ENCODE results near the gene RXFP2.

The RXFP2 gene

DNA sequence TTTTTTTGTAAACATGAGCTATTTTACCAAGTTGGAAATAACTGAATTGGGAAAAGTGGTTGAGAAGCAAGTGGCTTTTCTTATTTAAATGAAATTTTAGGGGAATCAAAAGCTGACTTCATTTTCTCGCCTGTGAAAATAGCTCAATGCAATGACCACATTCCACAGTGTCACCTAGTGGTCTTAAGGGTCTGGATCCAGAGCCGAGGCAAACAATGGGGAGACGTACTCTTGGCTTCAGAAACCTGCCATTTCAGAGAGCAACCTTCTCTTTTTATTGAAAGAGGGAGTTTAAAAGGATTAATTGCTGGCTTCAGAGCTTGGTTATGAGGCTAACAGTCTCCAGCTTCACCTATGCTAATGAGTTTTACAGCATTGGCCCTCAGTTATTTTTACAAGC, 39.7 kb upstream of the RXFP2 start (continued):
- TF ChIP-seq, protein P1, sequence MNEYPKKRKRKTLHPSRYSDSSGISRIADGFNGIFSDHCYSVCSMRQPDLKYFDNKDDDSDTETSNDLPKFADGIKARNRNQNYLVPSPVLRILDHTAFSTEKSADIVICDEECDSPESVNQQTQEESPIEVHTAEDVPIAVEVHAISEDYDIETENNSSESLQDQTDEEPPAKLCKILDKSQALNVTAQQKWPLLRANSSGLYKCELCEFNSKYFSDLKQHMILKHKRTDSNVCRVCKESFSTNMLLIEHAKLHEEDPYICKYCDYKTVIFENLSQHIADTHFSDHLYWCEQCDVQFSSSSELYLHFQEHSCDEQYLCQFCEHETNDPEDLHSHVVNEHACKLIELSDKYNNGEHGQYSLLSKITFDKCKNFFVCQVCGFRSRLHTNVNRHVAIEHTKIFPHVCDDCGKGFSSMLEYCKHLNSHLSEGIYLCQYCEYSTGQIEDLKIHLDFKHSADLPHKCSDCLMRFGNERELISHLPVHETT (tag by site-specific recombination; IDR thresholded peaks at IDR 0.05): no peak
- TF ChIP-seq ZFHX2 (tag by site-specific recombination; conservative IDR thresholded peaks at IDR 0.05) (no peak), ZBTB48 (tag by site-specific recombination; IDR thresholded peaks at IDR 0.05) (no peak), ZNF214 (tag by site-specific recombination; IDR thresholded peaks at IDR 0.05; ENCODE audit: borderline replicate concordance) (no peak), REPIN1 (tag by site-specific recombination; IDR thresholded peaks at IDR 0.05; ENCODE audit: low read depth) (no peak), ZNF23 (tag by site-specific recombination; IDR thresholded peaks at IDR 0.05; ENCODE audit: borderline replicate concordance) (no peak)

- CTCF ChIA-PET: interaction anchor here (0.6 kb wide), 1 partner anchor 9 kb away, joined by 3 read pairs; no protein-coding TSS in a partner anchor
- no peaks in the 10 kb centered on the region for H3K4me1 ChIP-seq (ENCODE audit: control insufficient read depth, insufficient read depth, low read length)
- no peak overlapping the region for H3K4me3 ChIP-seq (ENCODE audit: low read depth, low read length)
- POLR2A ChIA-PET: no interaction called here
- no peaks in the 10 kb centered on the region for H3K9me3 ChIP-seq (ENCODE audit: control insufficient read depth, insufficient read depth, low read depth, low read length)
- H3K27ac ChIP-seq (ENCODE audit: extremely low read depth, low read depth, low read length): no peak overlapping the region
- TF ChIP-seq ZNF112 (tag by site-specific recombination; IDR thresholded peaks at IDR 0.05): no peak
- TF ChIP-seq ZNF280D (tag by site-specific recombination; IDR thresholded peaks at IDR 0.05): no peak
- no peak for TF ChIP-seq ZNF266 (tag by site-specific recombination; IDR thresholded peaks at IDR 0.05; ENCODE audit: low read depth)
- TF ChIP-seq, protein P2, sequence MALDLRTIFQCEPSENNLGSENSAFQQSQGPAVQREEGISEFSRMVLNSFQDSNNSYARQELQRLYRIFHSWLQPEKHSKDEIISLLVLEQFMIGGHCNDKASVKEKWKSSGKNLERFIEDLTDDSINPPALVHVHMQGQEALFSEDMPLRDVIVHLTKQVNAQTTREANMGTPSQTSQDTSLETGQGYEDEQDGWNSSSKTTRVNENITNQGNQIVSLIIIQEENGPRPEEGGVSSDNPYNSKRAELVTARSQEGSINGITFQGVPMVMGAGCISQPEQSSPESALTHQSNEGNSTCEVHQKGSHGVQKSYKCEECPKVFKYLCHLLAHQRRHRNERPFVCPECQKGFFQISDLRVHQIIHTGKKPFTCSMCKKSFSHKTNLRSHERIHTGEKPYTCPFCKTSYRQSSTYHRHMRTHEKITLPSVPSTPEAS (tag by site-specific recombination; IDR thresholded peaks at IDR 0.05): no peak
- TF ChIP-seq ZFP37 (tag by site-specific recombination; IDR thresholded peaks at IDR 0.05): no peak
- TF ChIP-seq ZNF623 (tag by site-specific recombination; IDR thresholded peaks at IDR 0.05): no peak
- TF ChIP-seq IKZF3 (tag by site-specific recombination; IDR thresholded peaks at IDR 0.05): no peak
- TF ChIP-seq ZNF221 (tag by site-specific recombination; IDR thresholded peaks at IDR 0.05; ENCODE audit: borderline replicate concordance): no peak
- TF ChIP-seq ZBTB48 (tag by site-specific recombination; IDR thresholded peaks at IDR 0.05): no peak
- no peak for TF ChIP-seq ZNF571 (tag by site-specific recombination; IDR thresholded peaks at IDR 0.05)
- no peak for TF ChIP-seq ZNF791 (tag by site-specific recombination; IDR thresholded peaks at IDR 0.05)
- no peak for TF ChIP-seq WT1 (tag by site-specific recombination; IDR thresholded peaks at IDR 0.05)
- H3K36me3 ChIP-seq (ENCODE audit: control insufficient read depth in 2 of 2, insufficient read depth in 1 of 2, low read length in 2 of 2): no peaks in the 10 kb centered on the region
Observed at GRCh38 chr13:31703780-31704179, 35.5 kb upstream of the RXFP2 start.

- ChIA-PET CTCF (no interaction called here), POLR2A (no interaction called here)
- Histone ChIP-seq H3K27ac (ENCODE audit: extremely low read depth, low read depth, low read length) (no peak overlapping the region), H3K4me3 (ENCODE audit: low read depth, low read length) (no peak overlapping the region), H3K4me1 (ENCODE audit: control insufficient read depth, insufficient read depth, low read length) (no peaks in the 10 kb centered on the region), H3K36me3 (ENCODE audit: control insufficient read depth in 2 of 2, insufficient read depth in 1 of 2, low read length in 2 of 2) (no peaks in the 10 kb centered on the region), H3K9me3 (ENCODE audit: control insufficient read depth, insufficient read depth, low read depth, low read length) (no peaks in the 10 kb centered on the region)
- TF ChIP-seq ZBTB7A (tag by site-specific recombination; IDR thresholded peaks at IDR 0.05; ENCODE audit: low read depth) (no peak), ZFP41 (tag by site-specific recombination; IDR thresholded peaks at IDR 0.05; ENCODE audit: borderline replicate concordance) (no peak), ZNF24 (tag by site-specific recombination; IDR thresholded peaks at IDR 0.05) (no peak), SCRT1 (tag by site-specific recombination; IDR thresholded peaks at IDR 0.05; ENCODE audit: borderline replicate concordance) (no peak), ZFP3 (tag by site-specific recombination; IDR thresholded peaks at IDR 0.05; ENCODE audit: low read depth) (no peak)
- TF ChIP-seq, protein P3, sequence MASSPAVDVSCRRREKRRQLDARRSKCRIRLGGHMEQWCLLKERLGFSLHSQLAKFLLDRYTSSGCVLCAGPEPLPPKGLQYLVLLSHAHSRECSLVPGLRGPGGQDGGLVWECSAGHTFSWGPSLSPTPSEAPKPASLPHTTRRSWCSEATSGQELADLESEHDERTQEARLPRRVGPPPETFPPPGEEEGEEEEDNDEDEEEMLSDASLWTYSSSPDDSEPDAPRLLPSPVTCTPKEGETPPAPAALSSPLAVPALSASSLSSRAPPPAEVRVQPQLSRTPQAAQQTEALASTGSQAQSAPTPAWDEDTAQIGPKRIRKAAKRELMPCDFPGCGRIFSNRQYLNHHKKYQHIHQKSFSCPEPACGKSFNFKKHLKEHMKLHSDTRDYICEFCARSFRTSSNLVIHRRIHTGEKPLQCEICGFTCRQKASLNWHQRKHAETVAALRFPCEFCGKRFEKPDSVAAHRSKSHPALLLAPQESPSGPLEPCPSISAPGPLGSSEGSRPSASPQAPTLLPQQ (tag by site-specific recombination; IDR thresholded peaks at IDR 0.05): no peak
- TF ChIP-seq, protein P4, sequence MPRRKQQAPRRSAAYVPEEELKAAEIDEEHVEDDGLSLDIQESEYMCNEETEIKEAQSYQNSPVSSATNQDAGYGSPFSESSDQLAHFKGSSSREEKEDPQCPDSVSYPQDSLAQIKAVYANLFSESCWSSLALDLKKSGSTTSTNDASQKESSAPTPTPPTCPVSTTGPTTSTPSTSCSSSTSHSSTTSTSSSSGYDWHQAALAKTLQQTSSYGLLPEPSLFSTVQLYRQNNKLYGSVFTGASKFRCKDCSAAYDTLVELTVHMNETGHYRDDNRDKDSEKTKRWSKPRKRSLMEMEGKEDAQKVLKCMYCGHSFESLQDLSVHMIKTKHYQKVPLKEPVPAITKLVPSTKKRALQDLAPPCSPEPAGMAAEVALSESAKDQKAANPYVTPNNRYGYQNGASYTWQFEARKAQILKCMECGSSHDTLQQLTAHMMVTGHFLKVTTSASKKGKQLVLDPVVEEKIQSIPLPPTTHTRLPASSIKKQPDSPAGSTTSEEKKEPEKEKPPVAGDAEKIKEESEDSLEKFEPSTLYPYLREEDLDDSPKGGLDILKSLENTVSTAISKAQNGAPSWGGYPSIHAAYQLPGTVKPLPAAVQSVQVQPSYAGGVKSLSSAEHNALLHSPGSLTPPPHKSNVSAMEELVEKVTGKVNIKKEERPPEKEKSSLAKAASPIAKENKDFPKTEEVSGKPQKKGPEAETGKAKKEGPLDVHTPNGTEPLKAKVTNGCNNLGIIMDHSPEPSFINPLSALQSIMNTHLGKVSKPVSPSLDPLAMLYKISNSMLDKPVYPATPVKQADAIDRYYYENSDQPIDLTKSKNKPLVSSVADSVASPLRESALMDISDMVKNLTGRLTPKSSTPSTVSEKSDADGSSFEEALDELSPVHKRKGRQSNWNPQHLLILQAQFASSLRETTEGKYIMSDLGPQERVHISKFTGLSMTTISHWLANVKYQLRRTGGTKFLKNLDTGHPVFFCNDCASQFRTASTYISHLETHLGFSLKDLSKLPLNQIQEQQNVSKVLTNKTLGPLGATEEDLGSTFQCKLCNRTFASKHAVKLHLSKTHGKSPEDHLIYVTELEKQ (tag by site-specific recombination; IDR thresholded peaks at IDR 0.05; ENCODE audit: borderline replicate concordance): no peak
Observed at GRCh38 chr13:31706105-31706504, 33.2 kb upstream of the RXFP2 start.
